NCI-H1092 (cell line): ENCODE results near the gene CXCL12.

Experiments used
- DNase-seq: peaks from one replicate; lab custom pipeline; 2025; lab: John Stamatoyannopoulos, UW

The CXCL12 gene

GRCh38 chr10:44334091-44334490 lies 50.8 kb downstream of the CXCL12 start:
- DNase-seq, result no peak

- no peak for DNase-seq
Measured at GRCh38 chr10:44333511-44333910, 51.4 kb downstream of the CXCL12 start.

- DNase-seq, result no peak
Measured at GRCh38 chr10:44332465-44332864, 52.4 kb downstream of the CXCL12 start.

DNA sequence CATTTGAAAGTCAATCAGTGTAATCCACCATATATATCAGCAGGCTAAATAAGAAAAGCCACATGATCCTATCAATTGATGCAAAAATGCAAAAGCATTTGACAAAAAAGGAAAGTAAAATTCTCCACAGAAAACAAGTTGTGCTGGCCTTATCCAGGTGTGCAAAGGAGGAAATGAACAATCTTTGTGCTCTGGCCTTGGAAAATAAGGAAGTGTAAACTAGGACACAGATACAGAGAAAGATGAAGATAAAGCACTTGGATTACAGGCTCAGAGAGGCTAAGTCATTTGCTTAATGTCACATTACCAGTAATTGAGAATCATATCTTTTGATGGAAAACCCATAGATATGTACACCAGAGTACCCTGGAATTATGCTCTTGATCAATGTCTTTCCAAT lies 54.5 kb downstream of the CXCL12 start:
- DNase-seq, result no peak

GRCh38 chr10:44327461-44327860 lies 57.4 kb downstream of the CXCL12 start:
- DNase-seq, result no peak
